Measurements from ENCODE around the gene PLEKHG4B. TPM values are rescaled to one million over a fixed set of nuclear protein-coding genes. Genes with fewer than 3 reads are reported as not detected.

The PLEKHG4B gene
- total and polyA plus RNA-seq, 2 of the 8 experiments (the other 6 are each of a cell fraction or from before 2014, with no cell fraction given): 31.1 to 43.6 TPM

DNA sequence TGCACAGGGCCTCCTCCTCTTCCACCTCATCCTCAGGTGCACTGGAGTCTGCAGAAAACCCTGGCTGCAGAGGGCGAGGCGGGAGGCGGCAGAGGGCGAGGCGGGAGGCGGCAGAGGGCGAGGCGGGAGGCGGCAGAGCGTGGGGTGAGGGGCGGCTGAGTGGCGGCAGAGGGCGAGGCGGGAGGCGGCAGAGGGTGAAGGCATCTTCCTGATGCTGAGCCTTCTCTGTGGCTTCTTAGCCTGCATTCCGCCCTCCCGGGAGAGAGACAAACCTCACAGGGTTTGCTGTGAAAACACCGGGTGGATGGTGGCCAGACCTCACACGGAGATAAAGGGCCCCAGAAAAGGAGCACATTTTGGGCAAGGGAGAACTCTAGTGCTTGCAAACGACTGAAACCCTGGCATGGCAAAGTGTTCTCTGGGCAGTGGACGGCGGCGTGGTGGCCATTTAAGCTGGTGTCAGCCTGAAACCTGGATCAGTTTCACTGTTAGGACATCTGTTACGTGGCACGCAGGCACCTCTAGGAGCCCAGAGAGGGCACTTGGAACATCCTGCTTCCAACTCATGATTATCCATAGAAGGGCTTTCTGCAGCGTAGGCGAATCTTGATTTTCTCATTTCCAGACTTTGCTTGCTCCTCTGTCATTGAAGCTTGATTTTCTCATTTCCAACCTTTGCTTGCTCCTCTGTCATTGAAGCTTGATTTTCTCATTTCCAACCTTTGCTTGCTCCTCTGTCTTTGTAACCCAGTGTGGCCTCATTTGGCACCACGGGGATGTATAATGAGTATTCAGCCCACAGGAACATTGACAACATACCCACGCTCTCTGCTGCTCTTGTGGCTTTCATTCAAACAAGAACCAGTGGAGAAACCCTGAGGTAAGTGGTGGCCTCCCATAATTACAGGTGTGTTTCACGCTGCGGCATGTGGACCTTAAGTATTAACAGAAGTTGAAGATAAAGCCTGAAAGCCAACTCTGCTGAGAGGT lies 16.3 kb upstream of the PLEKHG4B start (continued):
- TF ChIP-seq CHD1 (IDR thresholded peaks at IDR 0.05; ENCODE audit: low read depth, low read length) (no peak), CHD2 (IDR thresholded peaks at IDR 0.05; ENCODE audit: low read length) (no peak), CREB1 (IDR thresholded peaks at IDR 0.05) (no peak), SAP30 (IDR thresholded peaks at IDR 0.05; ENCODE audit: insufficient read depth, insufficient replicate concordance, low read length) (no peak)
